ENCODE measurements around the gene HDDC2. TPM values are rescaled to one million over a fixed set of nuclear protein-coding genes. Genes with fewer than 3 reads are reported as not detected.

HDDC2 gene
- total RNA-seq, 1 experiment from 2014 or later = 95.6 TPM

DNA sequence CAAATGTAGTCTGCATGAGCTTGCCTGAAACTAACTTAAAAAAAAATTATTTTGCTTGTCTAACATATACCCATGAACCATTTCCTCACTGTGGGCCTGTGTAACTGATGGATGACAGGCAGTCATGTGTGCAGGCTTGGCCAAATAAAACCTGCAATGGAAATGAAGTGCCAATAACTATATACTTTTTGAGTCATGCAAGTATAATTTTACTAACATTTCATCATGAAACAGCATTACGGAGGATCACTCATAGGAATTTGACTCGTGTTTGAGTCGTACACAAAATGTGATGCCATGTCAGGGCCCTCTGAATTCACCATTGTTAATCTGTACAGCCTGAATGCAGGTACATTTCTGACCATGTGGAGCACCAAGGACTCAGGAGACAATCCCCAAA, 46.6 kb downstream of the HDDC2 start:
- DNase-seq (ENCODE audit: low read depth, low spot score) (no peak), ATAC-seq (no peak)
- H4K20me1 ChIP-seq (ENCODE audit: insufficient read depth) = no peaks in the 10 kb centered on the region
- no peaks in the 10 kb centered on the region for H3K36me3 ChIP-seq (ENCODE audit: control insufficient read depth in 1 of 2, insufficient read depth in 2 of 2, low read length in 2 of 2)
- no peaks in the 10 kb centered on the region for H3K4me1 ChIP-seq (ENCODE audit: control insufficient read depth in 1 of 2, insufficient read depth in 2 of 2, low read length in 2 of 2)
- no peak overlapping the region for H3K9ac ChIP-seq (ENCODE audit: low read length)
- TF ChIP-seq, protein P1, sequence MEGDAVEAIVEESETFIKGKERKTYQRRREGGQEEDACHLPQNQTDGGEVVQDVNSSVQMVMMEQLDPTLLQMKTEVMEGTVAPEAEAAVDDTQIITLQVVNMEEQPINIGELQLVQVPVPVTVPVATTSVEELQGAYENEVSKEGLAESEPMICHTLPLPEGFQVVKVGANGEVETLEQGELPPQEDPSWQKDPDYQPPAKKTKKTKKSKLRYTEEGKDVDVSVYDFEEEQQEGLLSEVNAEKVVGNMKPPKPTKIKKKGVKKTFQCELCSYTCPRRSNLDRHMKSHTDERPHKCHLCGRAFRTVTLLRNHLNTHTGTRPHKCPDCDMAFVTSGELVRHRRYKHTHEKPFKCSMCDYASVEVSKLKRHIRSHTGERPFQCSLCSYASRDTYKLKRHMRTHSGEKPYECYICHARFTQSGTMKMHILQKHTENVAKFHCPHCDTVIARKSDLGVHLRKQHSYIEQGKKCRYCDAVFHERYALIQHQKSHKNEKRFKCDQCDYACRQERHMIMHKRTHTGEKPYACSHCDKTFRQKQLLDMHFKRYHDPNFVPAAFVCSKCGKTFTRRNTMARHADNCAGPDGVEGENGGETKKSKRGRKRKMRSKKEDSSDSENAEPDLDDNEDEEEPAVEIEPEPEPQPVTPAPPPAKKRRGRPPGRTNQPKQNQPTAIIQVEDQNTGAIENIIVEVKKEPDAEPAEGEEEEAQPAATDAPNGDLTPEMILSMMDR (IDR thresholded peaks at IDR 0.05 in 2 of 3, conservative IDR thresholded peaks at IDR 0.05 in 1 of 3; ENCODE audit: borderline replicate concordance in 1 of 3, insufficient read depth in 1 of 3, low read depth in 2 of 3, low read length in 2 of 3) = no peak
- TF ChIP-seq SRF (IDR thresholded peaks at IDR 0.05; ENCODE audit: low read depth) (no peak), SIN3A (IDR thresholded peaks at IDR 0.05; ENCODE audit: low read depth) (no peak), EZH2 (IDR thresholded peaks at IDR 0.05) (no peak), EGR1 (IDR thresholded peaks at IDR 0.05; ENCODE audit: low read depth) (no peak), CEBPB (IDR thresholded peaks at IDR 0.05; ENCODE audit: low read depth) (no peak), RAD21 (IDR thresholded peaks at IDR 0.05; ENCODE audit: low read depth) (no peak), ZNF274 (IDR thresholded peaks at IDR 0.05; ENCODE audit: low read depth, low read length) (no peak), ZFX (IDR thresholded peaks at IDR 0.05) (no peak), TCF7L2 (IDR thresholded peaks at IDR 0.05; ENCODE audit: borderline replicate concordance, extremely low read depth, insufficient read depth, insufficient read length) (no peak), YY1 (IDR thresholded peaks at IDR 0.05; ENCODE audit: extremely low read depth, insufficient replicate concordance, low read depth, low read length) (no peak), POLR2AphosphoS5 (IDR thresholded peaks at IDR 0.05; ENCODE audit: low read depth, low read length) (no peak), JUND (IDR thresholded peaks at IDR 0.05) (no peak)
- TF ChIP-seq, protein P2, sequence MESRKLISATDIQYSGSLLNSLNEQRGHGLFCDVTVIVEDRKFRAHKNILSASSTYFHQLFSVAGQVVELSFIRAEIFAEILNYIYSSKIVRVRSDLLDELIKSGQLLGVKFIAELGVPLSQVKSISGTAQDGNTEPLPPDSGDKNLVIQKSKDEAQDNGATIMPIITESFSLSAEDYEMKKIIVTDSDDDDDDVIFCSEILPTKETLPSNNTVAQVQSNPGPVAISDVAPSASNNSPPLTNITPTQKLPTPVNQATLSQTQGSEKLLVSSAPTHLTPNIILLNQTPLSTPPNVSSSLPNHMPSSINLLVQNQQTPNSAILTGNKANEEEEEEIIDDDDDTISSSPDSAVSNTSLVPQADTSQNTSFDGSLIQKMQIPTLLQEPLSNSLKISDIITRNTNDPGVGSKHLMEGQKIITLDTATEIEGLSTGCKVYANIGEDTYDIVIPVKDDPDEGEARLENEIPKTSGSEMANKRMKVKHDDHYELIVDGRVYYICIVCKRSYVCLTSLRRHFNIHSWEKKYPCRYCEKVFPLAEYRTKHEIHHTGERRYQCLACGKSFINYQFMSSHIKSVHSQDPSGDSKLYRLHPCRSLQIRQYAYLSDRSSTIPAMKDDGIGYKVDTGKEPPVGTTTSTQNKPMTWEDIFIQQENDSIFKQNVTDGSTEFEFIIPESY (IDR thresholded peaks at IDR 0.05; ENCODE audit: extremely low read depth, insufficient replicate concordance, low read length) = no peak
- TF ChIP-seq, protein P3, sequence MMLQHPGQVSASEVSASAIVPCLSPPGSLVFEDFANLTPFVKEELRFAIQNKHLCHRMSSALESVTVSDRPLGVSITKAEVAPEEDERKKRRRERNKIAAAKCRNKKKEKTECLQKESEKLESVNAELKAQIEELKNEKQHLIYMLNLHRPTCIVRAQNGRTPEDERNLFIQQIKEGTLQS (IDR thresholded peaks at IDR 0.05) = no peak
- no peaks in the 10 kb centered on the region for H3K9me3 ChIP-seq (ENCODE audit: control insufficient read depth in 1 of 2, insufficient read depth in 1 of 2, low read depth in 1 of 2, low read length in 2 of 2)
- H3K79me2 ChIP-seq (ENCODE audit: insufficient read depth, low read length) = no peaks in the 10 kb centered on the region
- H2AFZ ChIP-seq (ENCODE audit: low read depth, low read length, poor library complexity, severe bottlenecking) = no peak overlapping the region
- CTCF ChIA-PET = no interaction called here
- intact Hi-C loops (cut with micrococcal nuclease) = no loop called here
- H3K27ac ChIP-seq (ENCODE audit: low read depth, low read length) = no peak overlapping the region
- POLR2A ChIA-PET = no interaction called here
- no peak overlapping the region for H3K4me2 ChIP-seq (ENCODE audit: low read length)
- H3K4me3 ChIP-seq (replicated peaks in 1 of 2; ENCODE audit: low read depth in 1 of 2, low read length in 2 of 2) = no peak overlapping the region
- RAD21 ChIA-PET (ENCODE audit: low non-redundant PET in 1 of 2, low total read pairs in 2 of 2, uncharacterized antibody in 2 of 2, unreplicated experiment in 2 of 2) = no interaction called here
- BruUV-seq (replicated peaks) = no TSS peak
- no peaks in the 10 kb centered on the region for H3K27me3 ChIP-seq (ENCODE audit: insufficient read depth, low read length)
- no peaks in the 10 kb centered on the region for H3K9me2 ChIP-seq (ENCODE audit: insufficient read depth)

Measured in HCT116 (cell line).